SK-N-MC (cell line): ENCODE measurements around the gene NDUFAF5.

Experiments used
- EZH2 ChIP-seq: fragments of 200-600 bp; sonication (generic); IDR thresholded peaks from one replicate; pipeline ENCODE4 v1.6.1; 2017; ENCODE audit warnings: antibody characterized with exemption
- FOXP2 ChIP-seq: optimal IDR thresholded peaks from 2 replicates; pipeline ENCODE3; 2011; ENCODE audit warnings: mild to moderate bottlenecking, moderate library complexity; ENCODE audit not compliant: insufficient read depth; ENCODE audit errors: extremely low read length, control extremely low read depth
- POLR2AphosphoS5 ChIP-seq: IDR thresholded peaks from 2 replicates; pipeline ENCODE4 v1.6.1; 2012; ENCODE audit warnings: mild to moderate bottlenecking, low read depth, low read length, borderline replicate concordance

GRCh38 chr20:13800728-13801134 is 15.9 kb downstream of the NDUFAF5 start:
- TF ChIP-seq EZH2: no peak
- no peak for TF ChIP-seq POLR2AphosphoS5
- TF ChIP-seq FOXP2: no peak
